Hematopoietic multipotent progenitor cell (in vitro differentiated cells): ENCODE measurements around the gene PAX9. TPM values are rescaled to one million over a fixed set of nuclear protein-coding genes. Genes with fewer than 3 reads are reported as not detected.
"Not testable (repeated sequence)": the region's sequence is repeated elsewhere in the genome, so short reads cannot be mapped to it uniquely, and the experiment has no call there.

ENCODE experiments used
- DNase-seq, 3 donors: peaks; one replicate each; pipeline ENCODE4 v3.0.0-alpha.2; 2011 to 2015; ENCODE audit warnings: low read depth in 2 of 3, low spot score in 2 of 3
- total RNA-seq: library from RNA; depleted of rRNA; stranded (reverse); fragments of >200 nt; gene quantifications from one replicate; pipeline ENCODE4 v1.2.3, GENCODE V29; 2012

PAX9 gene
- total RNA-seq, 1 donor: under 0.01 TPM

DNA sequence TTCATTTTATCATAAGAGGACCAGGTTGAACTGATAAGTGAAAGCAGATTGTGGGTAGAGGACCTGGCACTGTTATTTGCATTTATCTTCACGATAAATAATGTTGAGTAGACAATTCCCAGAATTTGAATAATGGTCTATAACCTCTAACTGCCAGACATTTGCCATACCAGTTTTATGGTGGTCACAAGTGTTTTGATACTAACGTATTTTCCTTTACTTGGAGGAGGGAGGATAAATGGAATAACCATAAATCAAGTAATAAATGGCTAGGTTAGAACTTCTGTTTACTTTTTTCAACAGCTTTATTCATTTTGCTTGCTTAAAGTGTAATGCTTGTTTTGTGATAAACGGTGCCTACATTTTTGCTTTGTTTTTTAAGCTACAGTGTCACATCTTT is 9.5 kb downstream of the PAX9 start:
- no peak for DNase-seq

DNA sequence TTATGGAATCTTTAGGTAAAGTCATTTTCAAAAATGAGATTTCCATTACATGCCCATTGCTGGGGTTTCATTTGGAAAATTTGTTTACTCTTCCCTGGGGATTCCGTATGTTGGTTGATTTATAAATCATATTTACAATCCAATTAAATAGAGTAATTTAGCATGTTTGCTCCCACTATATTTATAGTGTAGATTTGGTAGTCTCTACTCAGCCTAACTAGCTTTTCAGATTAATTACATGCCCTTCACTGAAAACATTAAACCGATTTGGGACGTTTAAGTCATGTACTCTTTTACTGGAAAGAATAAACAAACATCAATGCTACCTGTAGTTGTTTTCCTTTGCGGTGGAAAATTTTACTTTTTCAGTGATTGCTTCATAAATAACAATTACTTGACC is 10.4 kb downstream of the PAX9 start:
- DNase-seq: no peak

GRCh38 chr14:36674659-36675058 is 13.0 kb downstream of the PAX9 start:
- no peak for DNase-seq

- DNase-seq: no peak
Observed at GRCh38 chr14:36675581-36675980, 13.9 kb downstream of the PAX9 start.

GRCh38 chr14:36676236-36676635 is 14.6 kb downstream of the PAX9 start:
- DNase-seq: no peak

DNA sequence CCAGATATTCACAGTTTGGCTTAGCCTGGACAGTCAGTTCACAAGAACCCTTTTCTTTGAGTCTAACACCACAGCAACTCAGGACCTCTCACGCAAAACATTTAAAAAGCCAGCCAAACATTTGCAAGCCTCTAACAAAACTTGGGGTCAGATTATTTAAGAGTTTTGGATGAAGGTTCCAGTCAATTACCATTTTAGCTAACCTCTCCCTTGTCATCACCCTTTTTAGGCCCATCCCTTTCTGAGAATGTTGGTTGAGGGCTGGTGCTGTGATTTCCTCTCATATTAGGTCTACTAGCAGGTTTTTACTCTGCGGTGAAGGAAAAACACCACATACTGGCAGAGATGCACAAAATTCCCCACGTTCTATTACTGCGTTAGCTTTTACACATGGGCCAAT is 20.7 kb downstream of the PAX9 start:
- DNase-seq: no peak

GRCh38 chr14:36683083-36683724 is 21.5 kb downstream of the PAX9 start:
- DNase-seq: no peak

DNA sequence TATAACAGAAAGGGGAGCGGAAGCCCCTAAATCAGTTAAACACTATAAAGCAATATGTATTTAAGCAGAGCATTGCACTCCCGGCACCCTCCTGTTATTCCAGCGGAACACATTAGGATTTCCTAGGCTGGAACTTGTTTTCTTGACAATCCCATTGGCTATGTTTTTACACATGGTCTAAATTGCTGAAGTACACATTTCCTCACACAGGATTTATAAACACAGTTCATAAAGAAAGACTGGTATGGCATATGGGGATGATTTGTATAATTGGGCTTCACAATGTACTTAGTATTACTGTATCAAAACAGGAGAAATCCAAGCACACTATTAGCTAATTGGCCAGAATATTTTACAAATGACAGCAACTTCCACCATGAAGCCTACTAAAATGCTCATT is 23.3 kb downstream of the PAX9 start:
- DNase-seq: no peak

DNA sequence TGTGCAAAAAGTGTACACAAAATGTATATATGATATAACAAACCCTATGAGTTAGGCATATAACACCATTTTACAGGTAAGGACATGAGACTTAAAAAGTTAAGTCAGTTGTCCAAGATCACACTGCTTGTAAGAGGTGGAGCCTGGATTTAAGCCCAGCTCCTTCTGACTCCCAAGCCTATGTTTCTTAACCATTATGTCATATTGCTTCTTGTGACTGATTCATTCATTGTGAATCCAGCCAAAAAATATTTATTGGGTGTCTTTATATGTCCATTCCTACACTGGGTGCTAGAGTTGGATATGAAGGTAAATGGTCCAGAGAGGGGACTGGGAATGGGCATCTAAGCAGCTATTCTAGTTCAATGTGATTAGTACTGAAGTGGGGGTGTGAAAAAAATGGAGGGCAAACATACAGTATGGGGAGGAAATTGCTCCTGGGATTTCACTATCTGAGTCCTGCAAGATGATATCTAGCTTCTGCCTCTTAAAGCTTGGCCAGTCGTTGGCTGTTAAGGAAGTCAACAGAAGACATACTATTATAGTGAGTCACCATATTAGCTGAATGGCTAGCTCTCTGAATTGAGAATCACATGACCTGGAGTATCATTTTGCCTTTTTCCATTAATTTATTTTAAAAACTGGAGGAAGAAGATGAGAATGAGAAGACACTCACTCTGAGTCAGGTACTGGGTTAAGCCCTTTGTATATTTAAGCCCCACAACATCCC is 28.8 kb downstream of the PAX9 start:
- no peak for DNase-seq

GRCh38 chr14:36699420-36699819 is 37.8 kb downstream of the PAX9 start:
- not testable (repeated sequence) for DNase-seq

GRCh38 chr14:36700651-36701050 is 39.0 kb downstream of the PAX9 start:
- DNase-seq: no peak

DNA sequence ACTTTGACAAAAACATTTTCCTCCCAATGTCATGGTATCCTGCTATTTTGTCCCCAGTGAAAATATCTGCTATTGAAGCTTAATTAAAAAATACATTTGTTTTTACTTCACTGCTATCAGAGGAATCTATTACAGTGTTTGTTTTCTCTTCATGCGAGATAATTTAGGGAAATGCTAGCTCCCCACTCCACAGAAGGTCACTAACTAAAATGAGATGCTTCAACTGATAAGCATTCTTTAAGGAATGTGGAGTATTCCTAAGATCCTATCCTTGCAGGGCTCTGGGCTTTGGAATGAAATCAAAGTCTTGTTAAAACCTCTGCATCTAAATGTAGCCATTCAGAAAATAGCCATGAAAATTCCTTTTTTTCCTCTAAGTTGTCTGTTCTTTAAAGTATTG is 39.5 kb downstream of the PAX9 start:
- no peak for DNase-seq

- no peak for DNase-seq
Observed at GRCh38 chr14:36702474-36702873, 40.8 kb downstream of the PAX9 start.

GRCh38 chr14:36707570-36707969 is 45.9 kb downstream of the PAX9 start:
- no peak for DNase-seq

DNA sequence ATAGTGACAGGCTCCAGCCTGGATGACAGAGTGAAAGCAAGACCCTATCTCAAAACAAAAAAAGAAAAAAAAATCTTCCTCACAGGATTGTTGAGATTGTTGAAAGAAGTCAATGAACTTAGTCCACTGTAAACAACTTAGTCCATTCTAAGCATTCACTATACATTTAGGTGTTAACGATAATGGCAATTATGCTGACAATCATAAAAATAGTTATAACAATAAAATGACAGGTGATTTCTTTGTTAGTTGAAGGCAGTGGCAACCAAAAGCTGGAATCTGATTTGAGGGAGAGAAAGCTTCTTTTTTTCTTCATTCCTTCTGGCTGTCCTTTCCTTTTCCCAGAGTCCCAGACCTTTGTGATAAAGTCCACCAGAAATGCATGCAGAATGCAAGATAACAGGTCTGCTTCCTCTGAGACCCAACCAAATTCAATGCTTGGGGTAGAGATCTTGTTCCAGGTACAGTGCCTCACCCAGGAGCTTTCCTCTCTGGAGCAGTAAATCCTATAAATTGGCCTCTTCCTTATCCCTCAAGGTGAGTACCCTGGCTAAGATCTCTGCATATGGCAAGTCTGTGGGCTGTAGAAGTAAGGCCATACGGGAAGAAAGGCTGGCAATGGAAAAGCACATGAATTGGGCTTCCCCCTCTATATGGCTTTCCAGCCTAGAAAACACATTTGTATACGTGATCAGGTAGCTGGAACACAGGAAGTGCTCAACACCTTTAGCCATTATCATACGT is 52.5 kb downstream of the PAX9 start:
- DNase-seq: no peak

DNA sequence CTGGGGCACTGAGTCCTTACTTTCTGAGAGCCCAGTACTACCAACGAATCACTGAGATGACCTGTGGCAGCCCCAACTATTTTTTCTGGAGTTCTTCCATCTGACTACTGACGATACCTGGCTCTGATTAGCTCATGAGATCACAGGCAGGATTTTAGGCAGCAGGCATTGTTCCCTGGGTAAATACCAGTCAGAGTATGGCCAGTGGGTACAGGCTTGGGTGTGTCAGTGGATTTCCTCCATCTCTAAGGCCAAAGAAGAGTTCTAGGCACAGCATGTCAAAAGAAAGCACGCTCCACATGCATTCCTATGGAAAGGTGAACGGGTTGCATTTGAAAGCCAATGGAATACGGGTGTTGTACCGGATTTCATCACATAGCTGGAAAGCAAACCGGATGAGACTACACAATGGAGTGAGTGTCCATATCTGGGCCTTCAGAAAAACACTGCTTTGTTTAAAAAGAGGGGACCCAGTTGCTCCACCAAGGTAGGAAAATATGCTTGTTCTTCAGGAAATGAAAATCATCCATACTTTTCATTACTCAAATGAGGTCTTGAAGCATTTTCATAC is 55.0 kb downstream of the PAX9 start:
- DNase-seq: no peak

GRCh38 chr14:36717363-36717762 is 55.7 kb downstream of the PAX9 start:
- DNase-seq: no peak

- DNase-seq: no peak
Observed at GRCh38 chr14:36718216-36718615, 56.6 kb downstream of the PAX9 start.

GRCh38 chr14:36719823-36720222 is 58.2 kb downstream of the PAX9 start:
- DNase-seq: no peak

DNA sequence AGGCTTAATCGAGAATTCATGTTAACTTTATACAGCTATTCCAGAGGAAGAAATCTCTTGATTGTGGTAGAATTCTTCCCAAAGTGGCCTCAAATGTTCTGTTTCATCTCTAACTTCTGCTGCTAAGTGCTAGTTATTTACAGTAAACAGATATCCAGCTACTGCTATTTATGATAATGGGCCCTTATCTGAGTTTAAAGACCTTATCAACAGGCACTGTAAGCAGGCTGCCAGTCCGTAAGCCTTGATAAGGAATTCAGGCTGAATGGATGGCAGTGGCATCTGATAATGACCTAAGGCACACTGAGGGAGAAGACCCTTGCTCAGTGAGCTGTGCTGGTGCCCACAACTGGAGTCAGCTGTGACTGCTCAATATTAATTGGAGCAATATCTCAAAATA is 59.0 kb downstream of the PAX9 start:
- DNase-seq: no peak

DNA sequence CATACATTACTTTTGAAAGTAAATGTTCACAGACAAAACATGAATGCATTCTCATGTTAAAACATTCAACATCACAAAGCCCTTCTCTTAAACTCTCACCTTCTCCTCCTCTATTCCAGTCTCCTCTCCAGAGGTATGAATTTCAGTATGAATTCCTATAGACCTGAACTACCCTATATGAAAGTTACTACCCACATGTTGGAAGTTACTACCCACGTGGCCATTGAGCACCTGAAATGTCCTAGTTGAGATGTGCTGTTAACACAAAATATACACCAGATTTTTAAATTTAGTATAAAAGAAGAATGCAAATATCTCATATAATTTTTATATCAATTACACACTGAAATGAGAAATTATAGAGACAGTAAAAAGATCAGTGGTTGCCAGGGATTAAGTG is 60.2 kb downstream of the PAX9 start:
- DNase-seq: no peak

DNA sequence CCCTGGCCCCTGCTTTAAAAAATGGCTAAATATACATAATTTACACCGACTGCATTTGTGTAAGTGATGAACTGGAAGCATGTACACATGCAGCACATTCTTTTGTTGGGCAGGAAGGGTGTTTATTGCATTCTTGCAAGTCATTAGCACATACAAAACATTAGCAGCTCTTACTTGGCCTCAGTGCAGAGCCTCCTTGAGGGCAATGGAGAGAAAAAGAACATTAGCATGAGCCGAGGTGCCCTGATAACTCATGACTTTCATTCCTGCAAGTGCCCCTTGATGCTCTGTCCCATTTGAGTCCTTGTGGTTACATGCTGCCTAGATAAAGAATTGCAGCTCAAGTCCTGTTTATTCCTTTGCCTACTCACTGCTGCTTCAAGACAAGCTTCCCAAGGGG is 61.9 kb downstream of the PAX9 start:
- DNase-seq: no peak
